Tibial nerve (tissue), 4 donors: ENCODE data around the gene RNF6.

Experiments used
- EP300 ChIP-seq, 2 donors: sonication (generic); formaldehyde crosslinking; IDR thresholded peaks; one replicate each; pipeline ENCODE4 v1.6.1; 2017; ENCODE audit warnings: antibody characterized with exemption in 2 of 2, mild to moderate bottlenecking in 1 of 2
- POLR2A ChIP-seq, 2 donors: fragments of 450-650 bp; IDR thresholded peaks; one replicate each; pipeline ENCODE4 v1.6.1; 2017; ENCODE audit warnings: antibody characterized with exemption in 2 of 2, mild to moderate bottlenecking in 2 of 2, moderate library complexity in 2 of 2
- TF ChIP-seq, protein P1 (sequence below), 5 experiments: fragments of 200-600 bp in 3 of 5; fragments of 450-650 bp in 2 of 5; sonication (generic) in 3 of 5; IDR thresholded peaks; one replicate each; pipeline ENCODE4 v1.5.1; 2016 to 2019; ENCODE audit warnings: antibody characterized with exemption in 5 of 5, mild to moderate bottlenecking in 3 of 5, moderate library complexity in 2 of 5

DNA sequence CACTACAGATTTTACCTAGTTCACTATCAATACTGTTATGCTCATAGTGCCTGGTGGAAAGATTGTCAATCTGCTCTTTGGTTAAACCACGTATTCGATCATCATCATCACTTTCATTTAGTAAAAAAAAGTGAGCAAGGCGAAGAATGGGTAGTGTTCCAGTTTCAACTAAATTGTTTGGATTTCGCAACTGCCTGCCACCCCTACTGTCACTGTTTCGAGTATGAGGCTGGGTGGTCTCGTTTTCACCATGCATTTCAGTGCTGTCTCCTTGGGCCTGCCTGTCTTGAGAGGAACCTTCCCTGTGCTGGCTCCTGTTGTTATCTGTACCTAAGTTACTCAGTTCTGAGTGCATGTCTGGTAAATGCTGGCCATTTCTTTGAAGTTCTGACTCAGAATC, 8.1 kb downstream of the RNF6 start:
- TF ChIP-seq, protein P1, sequence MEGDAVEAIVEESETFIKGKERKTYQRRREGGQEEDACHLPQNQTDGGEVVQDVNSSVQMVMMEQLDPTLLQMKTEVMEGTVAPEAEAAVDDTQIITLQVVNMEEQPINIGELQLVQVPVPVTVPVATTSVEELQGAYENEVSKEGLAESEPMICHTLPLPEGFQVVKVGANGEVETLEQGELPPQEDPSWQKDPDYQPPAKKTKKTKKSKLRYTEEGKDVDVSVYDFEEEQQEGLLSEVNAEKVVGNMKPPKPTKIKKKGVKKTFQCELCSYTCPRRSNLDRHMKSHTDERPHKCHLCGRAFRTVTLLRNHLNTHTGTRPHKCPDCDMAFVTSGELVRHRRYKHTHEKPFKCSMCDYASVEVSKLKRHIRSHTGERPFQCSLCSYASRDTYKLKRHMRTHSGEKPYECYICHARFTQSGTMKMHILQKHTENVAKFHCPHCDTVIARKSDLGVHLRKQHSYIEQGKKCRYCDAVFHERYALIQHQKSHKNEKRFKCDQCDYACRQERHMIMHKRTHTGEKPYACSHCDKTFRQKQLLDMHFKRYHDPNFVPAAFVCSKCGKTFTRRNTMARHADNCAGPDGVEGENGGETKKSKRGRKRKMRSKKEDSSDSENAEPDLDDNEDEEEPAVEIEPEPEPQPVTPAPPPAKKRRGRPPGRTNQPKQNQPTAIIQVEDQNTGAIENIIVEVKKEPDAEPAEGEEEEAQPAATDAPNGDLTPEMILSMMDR (IDR thresholded peaks at IDR 0.05) = no peak
- TF ChIP-seq EP300 (IDR thresholded peaks at IDR 0.05) (no peak), POLR2A (IDR thresholded peaks at IDR 0.05) (no peak)
